Loucy (cell line): ENCODE results near the gene PLEKHG4B.

Experiments
- EZH2phosphoT487 ChIP-seq: fragments of 200-600 bp; IDR thresholded peaks from 2 replicates; pipeline ENCODE4 v1.6.1; 2018; ENCODE audit warnings: antibody characterized with exemption, mild to moderate bottlenecking, moderate library complexity, borderline replicate concordance
- TF ChIP-seq, protein P1 (sequence below): fragments of 200-600 bp; sonication (generic); conservative IDR thresholded peaks from 2 replicates; pipeline ENCODE4 v1.5.1; 2014; ENCODE audit warnings: mild to moderate bottlenecking, antibody characterized with exemption, low read length

- TF ChIP-seq, protein P1, sequence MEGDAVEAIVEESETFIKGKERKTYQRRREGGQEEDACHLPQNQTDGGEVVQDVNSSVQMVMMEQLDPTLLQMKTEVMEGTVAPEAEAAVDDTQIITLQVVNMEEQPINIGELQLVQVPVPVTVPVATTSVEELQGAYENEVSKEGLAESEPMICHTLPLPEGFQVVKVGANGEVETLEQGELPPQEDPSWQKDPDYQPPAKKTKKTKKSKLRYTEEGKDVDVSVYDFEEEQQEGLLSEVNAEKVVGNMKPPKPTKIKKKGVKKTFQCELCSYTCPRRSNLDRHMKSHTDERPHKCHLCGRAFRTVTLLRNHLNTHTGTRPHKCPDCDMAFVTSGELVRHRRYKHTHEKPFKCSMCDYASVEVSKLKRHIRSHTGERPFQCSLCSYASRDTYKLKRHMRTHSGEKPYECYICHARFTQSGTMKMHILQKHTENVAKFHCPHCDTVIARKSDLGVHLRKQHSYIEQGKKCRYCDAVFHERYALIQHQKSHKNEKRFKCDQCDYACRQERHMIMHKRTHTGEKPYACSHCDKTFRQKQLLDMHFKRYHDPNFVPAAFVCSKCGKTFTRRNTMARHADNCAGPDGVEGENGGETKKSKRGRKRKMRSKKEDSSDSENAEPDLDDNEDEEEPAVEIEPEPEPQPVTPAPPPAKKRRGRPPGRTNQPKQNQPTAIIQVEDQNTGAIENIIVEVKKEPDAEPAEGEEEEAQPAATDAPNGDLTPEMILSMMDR, result no peak
- no peak for TF ChIP-seq EZH2phosphoT487
Observed at GRCh38 chr5:54876-55569, 36.9 kb upstream of the PLEKHG4B start.
